A549 (cell line): ENCODE data around the gene PNMA6A. TPM values are rescaled to one million over a fixed set of nuclear protein-coding genes. Genes with fewer than 3 reads are reported as not detected.
A peak's percentile ranks its signal among the peaks of the same experiment; 100 is the strongest.

Experiments
- ATAC-seq, 2 experiments: fragments of 200-7000 bp in 1 of 2; fragments of >200 bp in 1 of 2; cut with Nextera tagmentation in 1 of 2; cut with Tn5 transposase in 1 of 2; 3 replicates each; pipeline versions ENCODE4 v1.8.0 to v1.9.1; 2018 to 2020; ENCODE audit warnings: mild to moderate bottlenecking in 1 of 2, moderate library complexity in 1 of 2
- CTCF ChIA-PET: fragments of 300-600 bp; sonication (Branson Sonifier 250); formaldehyde crosslinking; extraction: SDS; loops from one replicate; lab custom pipeline; 2021; ENCODE audit warnings: antibody characterized with exemption, inconsistent platforms; lab: Yijun Ruan, JAX
- POLR2A ChIA-PET: fragments of 350-600 bp; formaldehyde crosslinking; extraction: SDS; loops from one replicate; lab custom pipeline; 2021; ENCODE audit warnings: antibody characterized with exemption, inconsistent platforms; lab: Yijun Ruan, JAX
- DNase-seq, 2 experiments: peaks; one replicate each; pipeline versions ENCODE4 v3.0.0 to v3.0.0-alpha.2; 2011 to 2016; ENCODE audit warnings: low read depth in 1 of 2, low spot score in 1 of 2
- FAIRE-seq: peaks from 2 replicates; lab custom pipeline; 2011; peaks lifted over from hg19 to GRCh38; lab: Jason Lieb, UNC
- H3K27ac ChIP-seq, 2 experiments: fragments of >200 bp; sonication (Bioruptor Twin); formaldehyde crosslinking; 3 replicates each; pipeline ENCODE4 v1.5.1; 2016 to 2017
- H3K4me1 ChIP-seq: fragments of >200 bp; sonication (Bioruptor Twin); formaldehyde crosslinking; 3 replicates; pipeline ENCODE4 v1.6.1; 2016
- H3K4me2 ChIP-seq: fragments of >200 bp; sonication (Bioruptor Twin); formaldehyde crosslinking; 3 replicates; pipeline ENCODE4 v1.6.1; 2016
- H3K4me3 ChIP-seq: fragments of >200 bp; sonication (Bioruptor Twin); formaldehyde crosslinking; 3 replicates; pipeline ENCODE4 v1.5.1; 2016
- H3K9me3 ChIP-seq: fragments of >200 bp; sonication (Bioruptor Twin); formaldehyde crosslinking; 3 replicates; pipeline ENCODE4 v1.6.1; 2016
- BHLHE40 ChIP-seq: IDR thresholded peaks from 2 replicates; pipeline ENCODE4 v1.6.1; 2012; ENCODE audit warnings: low read depth, low read length, inconsistent platforms
- CBX8 ChIP-seq: fragments of 200-600 bp; sonication (generic); IDR thresholded peaks from 2 replicates; pipeline ENCODE4 v1.6.1; 2016
- EHF ChIP-seq: fragments of 250-450 bp; sonication (Bioruptor Pico); IDR thresholded peaks from 2 replicates; pipeline ENCODE4 v1.5.0; 2020; ENCODE audit warnings: mild to moderate bottlenecking
- EHMT2 ChIP-seq: fragments of 200-600 bp; sonication (generic); IDR thresholded peaks from 2 replicates; pipeline ENCODE4 v1.6.1; 2016; ENCODE audit warnings: antibody characterized with exemption, low read depth, mild to moderate bottlenecking, moderate library complexity
- EP300 ChIP-seq, 2 experiments: fragments of >200 bp; sonication (Bioruptor Twin); formaldehyde crosslinking; IDR thresholded peaks; 2 replicates in 1 of 2; 3 replicates in 1 of 2; pipeline ENCODE4 v1.6.1; 2016 to 2017
- GATA3 ChIP-seq: IDR thresholded peaks from 2 replicates; pipeline ENCODE4 v1.6.1; 2012; ENCODE audit warnings: borderline replicate concordance
- HDAC2 ChIP-seq: fragments of 200-600 bp; sonication (generic); IDR thresholded peaks from 2 replicates; pipeline ENCODE4 v1.6.1; 2016
- HEYL ChIP-seq: fragments of 250-450 bp; sonication (Bioruptor Pico); IDR thresholded peaks from 2 replicates; pipeline ENCODE4 v1.8.0; 2021; ENCODE audit warnings: mild to moderate bottlenecking, moderate library complexity
- HOXB13 ChIP-seq: fragments of 250-450 bp; sonication (Bioruptor Pico); IDR thresholded peaks from 2 replicates; pipeline ENCODE4 v1.5.0; 2020; ENCODE audit warnings: low read depth, mild to moderate bottlenecking, moderate library complexity
- JUNB ChIP-seq: fragments of >200 bp; sonication (Bioruptor Twin); formaldehyde crosslinking; IDR thresholded peaks from 2 replicates; pipeline ENCODE4 v1.6.1; 2016
- KDM1A ChIP-seq: fragments of 200-600 bp; sonication (generic); IDR thresholded peaks from 2 replicates; pipeline ENCODE4 v1.6.1; 2016; ENCODE audit warnings: low read depth, mild to moderate bottlenecking
- MYC ChIP-seq: IDR thresholded peaks from 2 replicates; pipeline ENCODE4 v1.6.1; 2012; ENCODE audit warnings: mild to moderate bottlenecking, inconsistent platforms, low read length, improper control_type of control experiment, borderline replicate concordance
- NR3C1 ChIP-seq: fragments of >200 bp; sonication (Bioruptor Twin); formaldehyde crosslinking; IDR thresholded peaks from 3 replicates; pipeline ENCODE4 v1.6.1; 2017
- POLR2AphosphoS2 ChIP-seq: conservative IDR thresholded peaks from 2 replicates; pipeline ENCODE4 v1.6.1; 2012; ENCODE audit warnings: low read length, improper control_type of control experiment, inconsistent platforms
- RAD21 ChIP-seq, 2 experiments: fragments of >200 bp in 1 of 2; sonication (Bioruptor Twin) in 1 of 2; formaldehyde crosslinking in 1 of 2; IDR thresholded peaks in 1 of 2; conservative IDR thresholded peaks in 1 of 2; 2 replicates in 1 of 2; 3 replicates in 1 of 2; pipeline ENCODE4 v1.6.1; 2012 to 2018; ENCODE audit warnings: inconsistent platforms in 1 of 2
- RARB ChIP-seq: fragments of 250-450 bp; sonication (Bioruptor Pico); IDR thresholded peaks from 2 replicates; pipeline ENCODE4 v1.8.0; 2021; ENCODE audit warnings: mild to moderate bottlenecking, moderate library complexity
- RCOR1 ChIP-seq: fragments of 150-350 bp; IDR thresholded peaks from 2 replicates; pipeline ENCODE4 v1.6.1; 2014; ENCODE audit warnings: antibody characterized with exemption, low read length, low read depth
- RNF2 ChIP-seq: fragments of 200-600 bp; sonication (generic); IDR thresholded peaks from 2 replicates; pipeline ENCODE4 v1.6.1; 2016; ENCODE audit warnings: low read depth, mild to moderate bottlenecking, antibody characterized with exemption, moderate library complexity, borderline replicate concordance
- TP53 ChIP-seq: fragments of 250-450 bp; sonication (Bioruptor Pico); IDR thresholded peaks from 2 replicates; pipeline ENCODE4 v1.5.0; 2021; ENCODE audit warnings: mild to moderate bottlenecking, moderate library complexity
- ZC3H11A ChIP-seq: fragments of 450-650 bp; IDR thresholded peaks from 2 replicates; pipeline ENCODE4 v1.6.1; 2014; ENCODE audit warnings: antibody characterized with exemption, mild to moderate bottlenecking
- WGBS: methylation state at CpG from one replicate; pipeline ENCODE4 v1.1.6; 2017; ENCODE audit errors: missing lambda C conversion rate; 5-methylcytosine and 5-hydroxymethylcytosine counted together
- polyA plus RNA-seq, 4 experiments: library from polyadenylated mRNA; depleted of rRNA in 3 of 4; stranded (reverse); fragments of >200 nt; fragmentation: RNase III in 1 of 4; extraction: RNeasy Plus Mini Kit Qiagen cat#74134 plus additional on column Dnase treatment in 1 of 4; gene quantifications; 2 replicates in 3 of 4; 3 replicates in 1 of 4; pipeline ENCODE4 v1.2.3, GENCODE V29; 2011 to 2017
- TF ChIP-seq, protein P1 (sequence below): fragments of 250-450 bp; sonication (Bioruptor Pico); IDR thresholded peaks from 2 replicates; pipeline ENCODE4 v1.5.0; 2021; ENCODE audit warnings: mild to moderate bottlenecking, moderate library complexity, borderline replicate concordance
- TF ChIP-seq, protein P2 (sequence below): IDR thresholded peaks from 2 replicates; pipeline ENCODE4 v1.6.1; 2012; ENCODE audit warnings: low read depth, borderline replicate concordance
- TF ChIP-seq, protein P3 (sequence below): IDR thresholded peaks from 2 replicates; pipeline ENCODE4 v1.6.1; 2012
- TF ChIP-seq, protein P4 (sequence below): fragments of 250-450 bp; sonication (Bioruptor Pico); IDR thresholded peaks from 2 replicates; pipeline ENCODE4 v1.5.0; 2020; ENCODE audit warnings: low read depth, mild to moderate bottlenecking, moderate library complexity

The PNMA6A gene
- polyA plus RNA-seq, 2 of the 4 experiments (the other 2 are of a cell fraction) = 0.93 to 3.3 TPM

DNA sequence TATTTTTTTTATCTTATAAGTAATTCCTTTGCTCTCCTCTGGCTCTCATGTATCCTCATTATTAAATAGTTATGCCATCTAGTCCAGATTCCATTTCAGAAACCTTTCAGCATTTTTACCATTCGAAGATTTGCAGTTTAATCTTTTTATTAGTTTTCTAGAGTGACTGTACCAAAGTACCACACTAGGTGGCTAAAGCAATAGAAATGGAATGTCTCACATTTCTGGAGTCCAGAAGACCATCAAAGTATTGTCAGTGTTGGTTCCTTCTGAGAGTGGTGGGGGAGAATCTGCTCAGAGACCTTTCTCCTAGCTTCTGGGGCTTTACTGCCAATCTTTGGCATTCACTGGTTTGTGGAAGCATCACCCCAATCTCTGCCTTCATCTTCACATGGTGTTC is 19.7 kb upstream of the PNMA6A start:
- H3K9me3 ChIP-seq = peaks cover 7% of the 10 kb centered on the region; the same call in 1 of the 3 replicates
- FAIRE-seq (no peak), ATAC-seq (no peak), DNase-seq (no peak)
- H3K4me1 ChIP-seq = no peaks in the 10 kb centered on the region
- H3K4me3 ChIP-seq = no peak overlapping the region
- no peak overlapping the region for H3K27ac ChIP-seq
- no peak for TF ChIP-seq TP53
- TF ChIP-seq MYC = no peak
- TF ChIP-seq NR3C1 = no peak
- TF ChIP-seq HDAC2 = no peak
- no peak for TF ChIP-seq EP300 (IDR thresholded peaks at IDR 0.05)
- TF ChIP-seq EHF (CRISPR knock-in tag) = no peak
- TF ChIP-seq HEYL = no peak
- no peak for TF ChIP-seq POLR2AphosphoS2
- TF ChIP-seq BHLHE40 = no peak
- TF ChIP-seq, protein P1, sequence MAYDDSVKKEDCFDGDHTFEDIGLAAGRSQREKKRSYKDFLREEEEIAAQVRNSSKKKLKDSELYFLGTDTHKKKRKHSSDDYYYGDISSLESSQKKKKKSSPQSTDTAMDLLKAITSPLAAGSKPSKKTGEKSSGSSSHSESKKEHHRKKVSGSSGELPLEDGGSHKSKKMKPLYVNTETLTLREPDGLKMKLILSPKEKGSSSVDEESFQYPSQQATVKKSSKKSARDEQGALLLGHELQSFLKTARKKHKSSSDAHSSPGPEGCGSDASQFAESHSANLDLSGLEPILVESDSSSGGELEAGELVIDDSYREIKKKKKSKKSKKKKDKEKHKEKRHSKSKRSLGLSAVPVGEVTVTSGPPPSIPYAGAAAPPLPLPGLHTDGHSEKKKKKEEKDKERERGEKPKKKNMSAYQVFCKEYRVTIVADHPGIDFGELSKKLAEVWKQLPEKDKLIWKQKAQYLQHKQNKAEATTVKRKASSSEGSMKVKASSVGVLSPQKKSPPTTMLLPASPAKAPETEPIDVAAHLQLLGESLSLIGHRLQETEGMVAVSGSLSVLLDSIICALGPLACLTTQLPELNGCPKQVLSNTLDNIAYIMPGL (CRISPR knock-in tag) = no peak
- TF ChIP-seq ZC3H11A = no peak
- TF ChIP-seq RARB = no peak
- POLR2A ChIA-PET = no interaction called here
- 37% methylated on average over 1 of the region's 1 CpG for WGBS
- no peak overlapping the region for H3K4me2 ChIP-seq
- CTCF ChIA-PET = interaction anchor here (1.8 kb wide), 1 partner anchor 455 kb away, joined by 4 read pairs; no protein-coding TSS in a partner anchor

DNA sequence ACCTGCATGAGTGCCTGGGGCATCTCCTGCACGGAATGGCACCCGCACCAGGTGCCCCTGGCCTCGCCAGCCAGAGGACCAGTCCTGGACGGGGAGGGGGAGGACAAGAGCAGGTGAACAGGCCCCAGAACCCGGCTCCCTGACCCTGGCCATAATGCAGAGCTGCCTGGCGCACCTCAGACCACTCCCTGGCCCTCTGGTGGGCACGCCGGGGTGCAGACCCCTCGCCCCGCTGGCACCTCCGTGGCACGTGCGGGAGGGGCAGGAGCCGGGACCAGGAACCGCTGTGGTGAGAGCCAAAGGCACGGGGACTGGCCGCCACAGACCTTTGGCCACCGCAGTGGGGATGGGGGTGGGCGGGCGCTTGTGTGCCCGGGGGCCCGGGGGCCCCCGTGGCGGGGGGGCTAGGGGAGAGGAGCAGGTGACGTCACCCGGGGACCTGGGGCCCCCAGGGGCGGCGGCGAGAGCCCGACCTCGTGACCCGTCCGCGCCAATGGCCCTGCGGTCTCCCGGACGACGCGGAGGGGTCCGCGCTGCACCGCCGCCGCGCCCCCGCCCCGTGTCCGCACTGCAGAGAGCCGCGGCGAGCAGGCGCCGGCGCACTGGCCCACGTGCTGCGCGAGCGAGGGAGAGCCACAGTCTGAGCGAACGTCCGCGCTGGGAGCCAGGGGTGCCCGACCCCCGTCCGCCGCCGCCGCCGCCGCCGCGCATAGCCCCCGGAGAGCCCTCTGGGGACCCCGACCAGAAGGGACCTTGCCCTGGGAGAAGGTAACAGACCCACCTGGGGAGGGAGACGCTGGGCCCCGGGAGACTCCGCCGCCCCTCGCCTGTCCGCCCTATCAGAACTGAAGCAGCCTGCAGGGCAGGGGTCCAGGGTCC is 16.1 kb upstream of the PNMA6A start, which contains the start of gene PNMA3:
PNMA3 (plus strand) TSS at position 600 of the 879 bp plus-strand sequence. CDS start 586 bp downstream, outside the sequence.
- WGBS = 90% methylated on average over 8 of the region's 80 CpGs
- DNase-seq = no peak
- ATAC-seq = peak; percentile 36 to 70; a peak in 3 of 6 replicates
- Histone ChIP-seq H3K4me3 (peak within 1 kb of the TSS; percentile 22; the same call in 1 of the 3 replicates), H3K4me2 (peak within 1 kb of the TSS; percentile 70), H3K4me1 (no peaks in the 10 kb centered on the region), H3K27ac (peak within 1 kb of the TSS; percentile 35 to 73; a peak in 4 of 6 replicates), H3K9me3 (no peaks in the 10 kb centered on the region)
- ChIA-PET CTCF (no interaction called here), POLR2A (no interaction called here)
- no peak for FAIRE-seq
- TF ChIP-seq JUNB (no peak), RCOR1 (no peak), RNF2 (no peak)
- TF ChIP-seq, protein P2, sequence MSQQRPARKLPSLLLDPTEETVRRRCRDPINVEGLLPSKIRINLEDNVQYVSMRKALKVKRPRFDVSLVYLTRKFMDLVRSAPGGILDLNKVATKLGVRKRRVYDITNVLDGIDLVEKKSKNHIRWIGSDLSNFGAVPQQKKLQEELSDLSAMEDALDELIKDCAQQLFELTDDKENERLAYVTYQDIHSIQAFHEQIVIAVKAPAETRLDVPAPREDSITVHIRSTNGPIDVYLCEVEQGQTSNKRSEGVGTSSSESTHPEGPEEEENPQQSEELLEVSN = peak; percentile 52; the same call in 1 of the 2 replicates
- TF ChIP-seq, protein P3, sequence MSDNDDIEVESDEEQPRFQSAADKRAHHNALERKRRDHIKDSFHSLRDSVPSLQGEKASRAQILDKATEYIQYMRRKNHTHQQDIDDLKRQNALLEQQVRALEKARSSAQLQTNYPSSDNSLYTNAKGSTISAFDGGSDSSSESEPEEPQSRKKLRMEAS = peak; percentile 51; the same call in 1 of the 2 replicates
- TF ChIP-seq, protein P4, sequence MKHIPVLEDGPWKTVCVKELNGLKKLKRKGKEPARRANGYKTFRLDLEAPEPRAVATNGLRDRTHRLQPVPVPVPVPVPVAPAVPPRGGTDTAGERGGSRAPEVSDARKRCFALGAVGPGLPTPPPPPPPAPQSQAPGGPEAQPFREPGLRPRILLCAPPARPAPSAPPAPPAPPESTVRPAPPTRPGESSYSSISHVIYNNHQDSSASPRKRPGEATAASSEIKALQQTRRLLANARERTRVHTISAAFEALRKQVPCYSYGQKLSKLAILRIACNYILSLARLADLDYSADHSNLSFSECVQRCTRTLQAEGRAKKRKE (CRISPR knock-in tag) = no peak

DNA sequence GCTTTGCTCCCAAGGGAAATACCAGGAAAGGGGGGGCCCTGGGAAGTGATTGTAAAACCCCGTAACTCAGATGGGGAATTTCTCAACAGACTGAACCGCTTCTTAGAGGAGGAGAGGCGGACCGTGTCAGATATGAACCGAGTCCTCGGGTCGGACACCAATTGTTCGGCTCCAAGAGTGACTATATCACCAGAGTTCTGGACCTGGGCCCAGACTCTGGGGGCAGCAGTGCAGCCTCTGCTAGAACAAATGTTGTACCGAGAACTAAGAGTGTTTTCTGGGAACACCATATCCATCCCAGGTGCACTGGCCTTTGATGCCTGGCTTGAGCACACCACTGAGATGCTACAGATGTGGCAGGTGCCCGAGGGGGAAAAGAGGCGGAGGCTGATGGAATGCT is 15.0 kb upstream of the PNMA6A start:
- WGBS = 91% methylated on average over 10 of the region's 11 CpGs
- H3K27ac ChIP-seq = no peak overlapping the region
- no peak overlapping the region for H3K4me3 ChIP-seq
- no peak overlapping the region for H3K4me2 ChIP-seq
- no peaks in the 10 kb centered on the region for H3K9me3 ChIP-seq
- CTCF ChIA-PET = no interaction called here
- H3K4me1 ChIP-seq = peaks cover 11% of the 10 kb centered on the region; the same call in 2 of the 3 replicates
- POLR2A ChIA-PET = no interaction called here
- FAIRE-seq (no peak), DNase-seq (no peak), ATAC-seq (no peak)
- no peak for TF ChIP-seq EHMT2
- TF ChIP-seq RNF2 = no peak
- no peak for TF ChIP-seq TP53
- TF ChIP-seq GATA3 = no peak
- no peak for TF ChIP-seq CBX8
- TF ChIP-seq RAD21 (conservative IDR thresholded peaks at IDR 0.05 in 1 of 2, IDR thresholded peaks at IDR 0.05 in 1 of 2) = no peak
- no peak for TF ChIP-seq KDM1A
- TF ChIP-seq EP300 (IDR thresholded peaks at IDR 0.05) = no peak
- TF ChIP-seq HOXB13 (CRISPR knock-in tag) = no peak
